NCI-H460 (cell line): Measurements from ENCODE around the gene NAA15. TPM values are rescaled to one million over a fixed set of nuclear protein-coding genes. Genes with fewer than 3 reads are reported as not detected.

ENCODE experiments used
- small RNA-seq, 2 experiments: library from RNA; depleted of rRNA; stranded (forward); fragments of <200 nt; gene quantifications; one replicate each; pipeline ENCODE3, GENCODE V24; 2014
- total RNA-seq: library from RNA; depleted of rRNA; stranded (reverse); fragments of >200 nt; shearing (Covaris generic); gene quantifications from 2 replicates; pipeline ENCODE4 v1.2.3, GENCODE V29; 2014; rRNA removed

NAA15 gene
- total RNA-seq, 1 experiment from 2014 or later: 45.8 TPM

Small RNA genes lying within 50 kb of the gene (small RNA-seq; reads per million reads assigned to genes)
- gene RF01225 (0 reads per million in 2 experiments), gene RNU6-1074P (0 reads per million in 2 experiments), gene RNU6-1214P (0 reads per million in 2 experiments)

Other genes starting within 250 kb of the NAA15 start
- 23.0 and 23.7 TPM in 2 replicates for gene ELF2, start 124.3 kb upstream of the NAA15 start, total RNA-seq
- 0.22 and 0.32 TPM in 2 replicates for gene MGARP, start 21.3 kb upstream of the NAA15 start, total RNA-seq
- 156 and 178 TPM in 2 replicates for gene NDUFC1, start 972 bp downstream of the NAA15 start, total RNA-seq
- gene RAB33B, start 152.6 kb downstream of the NAA15 start, total RNA-seq: 8.1 and 9.7 TPM in 2 replicates